ENCODE measurements around the gene YAF2. TPM values are rescaled to one million over a fixed set of nuclear protein-coding genes. Genes with fewer than 3 reads are reported as not detected.
"Not testable (repeated sequence)": the region's sequence is repeated elsewhere in the genome, so short reads cannot be mapped to it uniquely, and the experiment has no call there.

YAF2 gene
- total RNA-seq, 1 donor from 2014 or later: 30.5 TPM

DNA sequence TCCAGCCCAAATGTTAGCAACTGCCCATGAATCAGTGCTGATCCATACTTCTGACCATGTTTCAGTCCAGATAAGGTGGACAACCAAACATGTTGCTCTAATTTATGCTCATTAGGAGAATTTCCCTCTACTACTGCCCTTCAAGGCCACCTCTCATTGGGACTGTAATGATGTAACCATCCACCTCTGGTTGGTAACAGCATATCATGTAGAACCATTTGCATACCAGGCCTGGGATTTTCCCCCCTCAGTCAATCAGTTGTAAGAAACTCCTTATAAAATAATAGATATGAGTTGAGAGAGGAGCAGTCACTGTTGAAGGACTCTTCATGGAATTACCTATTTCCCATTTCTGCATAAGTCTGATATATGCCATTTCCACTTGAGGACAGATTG is 17.8 kb upstream of the YAF2 start:
- Mint-ChIP-seq H3K4me3 (ENCODE audit: low read depth) (no peak overlapping the region), H3K27me3 (peaks cover 7% of the 10 kb centered on the region), H3K36me3 (ENCODE audit: insufficient read depth) (no peaks in the 10 kb centered on the region), H3K9me3 (ENCODE audit: low read depth) (peaks cover 13% of the 10 kb centered on the region), H3K4me1 (ENCODE audit: low read depth) (no peaks in the 10 kb centered on the region), H3K27ac (no peak overlapping the region)
- TF ChIP-seq, protein P1, sequence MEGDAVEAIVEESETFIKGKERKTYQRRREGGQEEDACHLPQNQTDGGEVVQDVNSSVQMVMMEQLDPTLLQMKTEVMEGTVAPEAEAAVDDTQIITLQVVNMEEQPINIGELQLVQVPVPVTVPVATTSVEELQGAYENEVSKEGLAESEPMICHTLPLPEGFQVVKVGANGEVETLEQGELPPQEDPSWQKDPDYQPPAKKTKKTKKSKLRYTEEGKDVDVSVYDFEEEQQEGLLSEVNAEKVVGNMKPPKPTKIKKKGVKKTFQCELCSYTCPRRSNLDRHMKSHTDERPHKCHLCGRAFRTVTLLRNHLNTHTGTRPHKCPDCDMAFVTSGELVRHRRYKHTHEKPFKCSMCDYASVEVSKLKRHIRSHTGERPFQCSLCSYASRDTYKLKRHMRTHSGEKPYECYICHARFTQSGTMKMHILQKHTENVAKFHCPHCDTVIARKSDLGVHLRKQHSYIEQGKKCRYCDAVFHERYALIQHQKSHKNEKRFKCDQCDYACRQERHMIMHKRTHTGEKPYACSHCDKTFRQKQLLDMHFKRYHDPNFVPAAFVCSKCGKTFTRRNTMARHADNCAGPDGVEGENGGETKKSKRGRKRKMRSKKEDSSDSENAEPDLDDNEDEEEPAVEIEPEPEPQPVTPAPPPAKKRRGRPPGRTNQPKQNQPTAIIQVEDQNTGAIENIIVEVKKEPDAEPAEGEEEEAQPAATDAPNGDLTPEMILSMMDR (IDR thresholded peaks at IDR 0.05; ENCODE audit: unreplicated experiment): no peak
- DNase-seq (ENCODE audit: low spot score, unreplicated experiment): no peak

GRCh38 chr12:42255221-42255865 is 17.3 kb upstream of the YAF2 start:
- DNase-seq (ENCODE audit: low spot score, unreplicated experiment): no peak
- TF ChIP-seq, protein P1 (IDR thresholded peaks at IDR 0.05; ENCODE audit: unreplicated experiment): no peak
- peaks cover 13% of the 10 kb centered on the region for H3K9me3 Mint-ChIP-seq (ENCODE audit: low read depth)
- H3K36me3 Mint-ChIP-seq (ENCODE audit: insufficient read depth): no peaks in the 10 kb centered on the region
- H3K27me3 Mint-ChIP-seq: peaks cover 11% of the 10 kb centered on the region
- H3K4me3 Mint-ChIP-seq (ENCODE audit: low read depth): no peak overlapping the region
- H3K27ac Mint-ChIP-seq: no peak overlapping the region
- no peaks in the 10 kb centered on the region for H3K4me1 Mint-ChIP-seq (ENCODE audit: low read depth)

DNA sequence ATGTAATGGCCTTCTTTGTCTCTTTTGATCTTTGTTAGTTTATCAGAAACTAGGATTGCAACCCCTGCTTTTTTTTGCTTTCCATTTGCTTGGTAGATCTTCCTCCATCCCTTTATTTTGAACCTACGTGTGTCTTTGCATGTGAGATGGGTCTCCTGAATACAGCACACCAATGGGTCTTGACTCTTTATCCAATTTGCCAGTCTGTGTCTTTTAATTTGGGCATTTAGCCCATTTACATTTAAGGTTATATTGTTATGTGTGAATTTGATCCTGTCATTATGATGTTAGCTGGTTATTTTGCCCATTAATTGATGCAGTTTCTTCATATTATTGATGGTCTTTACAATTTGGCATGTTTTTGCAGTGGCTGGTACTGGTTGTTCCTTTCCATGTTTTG is 14.6 kb upstream of the YAF2 start:
- H3K4me1 Mint-ChIP-seq (ENCODE audit: low read depth); DNase-seq (ENCODE audit: low spot score, unreplicated experiment); H3K27ac Mint-ChIP-seq; H3K36me3 Mint-ChIP-seq (ENCODE audit: insufficient read depth); H3K4me3 Mint-ChIP-seq (ENCODE audit: low read depth): not testable (repeated sequence)
- Mint-ChIP-seq H3K9me3 (ENCODE audit: low read depth) (peaks cover 13% of the 10 kb centered on the region), H3K27me3 (peaks cover 11% of the 10 kb centered on the region)

DNA sequence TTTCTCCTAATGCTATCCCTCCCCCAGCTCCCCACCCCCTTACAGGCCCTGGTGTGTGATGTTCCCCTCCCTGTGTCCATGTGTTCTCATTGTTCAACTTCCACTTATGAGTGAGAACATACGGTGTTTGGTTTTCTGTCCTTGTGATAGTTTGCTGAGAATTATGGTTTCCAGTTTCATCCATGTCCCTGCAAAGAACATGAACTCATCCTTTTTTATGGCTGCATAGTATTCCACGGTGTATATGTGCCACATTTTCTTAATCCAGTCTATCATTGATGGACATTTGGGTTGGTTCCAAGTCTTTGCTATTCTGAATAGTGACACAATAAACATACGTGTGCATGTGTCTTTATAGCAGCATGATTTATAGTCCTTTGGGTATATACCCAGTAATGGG is 11.0 kb upstream of the YAF2 start:
- H3K4me1 Mint-ChIP-seq (ENCODE audit: low read depth); DNase-seq (ENCODE audit: low spot score, unreplicated experiment); H3K27ac Mint-ChIP-seq; H3K4me3 Mint-ChIP-seq (ENCODE audit: low read depth); H3K9me3 Mint-ChIP-seq (ENCODE audit: low read depth); H3K36me3 Mint-ChIP-seq (ENCODE audit: insufficient read depth): not testable (repeated sequence)
- H3K27me3 Mint-ChIP-seq: peaks cover 15% of the 10 kb centered on the region

DNA sequence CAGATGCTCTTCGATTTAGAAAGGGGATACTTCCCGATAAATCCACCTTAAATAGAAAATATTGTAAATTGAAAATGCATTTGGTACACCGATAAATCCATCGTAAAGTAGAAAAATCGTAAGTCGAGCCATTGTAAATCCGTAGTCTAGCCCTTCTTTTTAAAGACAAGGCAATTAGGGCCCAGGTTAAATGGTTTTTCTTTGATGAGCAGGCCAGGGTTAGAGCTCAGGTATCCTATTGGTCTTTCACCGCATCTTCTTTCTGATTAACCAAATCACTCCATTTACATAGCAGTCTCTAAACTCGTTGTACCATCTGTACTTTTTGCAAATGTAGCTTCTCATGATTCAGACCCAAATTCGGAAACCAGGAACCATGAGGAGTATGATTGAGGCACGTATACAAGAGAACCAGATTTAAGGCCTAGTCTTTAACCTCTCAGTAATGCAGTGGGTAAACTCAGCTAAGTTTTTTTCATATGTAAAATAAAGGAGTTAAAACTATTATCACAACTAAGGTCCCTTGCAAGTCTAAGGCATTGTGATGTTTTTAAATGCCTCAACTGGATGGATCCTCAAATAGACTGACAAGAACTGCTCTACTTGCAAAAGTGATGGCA is 2.2 kb upstream of the YAF2 start:
- peaks cover 14% of the 10 kb centered on the region for H3K4me1 Mint-ChIP-seq (ENCODE audit: low read depth)
- peaks cover 3% of the 10 kb centered on the region for H3K27me3 Mint-ChIP-seq
- H3K36me3 Mint-ChIP-seq (ENCODE audit: insufficient read depth): peaks cover 1% of the 10 kb centered on the region
- H3K27ac Mint-ChIP-seq: no peak overlapping the region
- DNase-seq (ENCODE audit: low spot score, unreplicated experiment): no peak
- H3K4me3 Mint-ChIP-seq (ENCODE audit: low read depth): no peak overlapping the region
- H3K9me3 Mint-ChIP-seq (ENCODE audit: low read depth): no peaks in the 10 kb centered on the region
- TF ChIP-seq, protein P1 (IDR thresholded peaks at IDR 0.05; ENCODE audit: unreplicated experiment): no peak

DNA sequence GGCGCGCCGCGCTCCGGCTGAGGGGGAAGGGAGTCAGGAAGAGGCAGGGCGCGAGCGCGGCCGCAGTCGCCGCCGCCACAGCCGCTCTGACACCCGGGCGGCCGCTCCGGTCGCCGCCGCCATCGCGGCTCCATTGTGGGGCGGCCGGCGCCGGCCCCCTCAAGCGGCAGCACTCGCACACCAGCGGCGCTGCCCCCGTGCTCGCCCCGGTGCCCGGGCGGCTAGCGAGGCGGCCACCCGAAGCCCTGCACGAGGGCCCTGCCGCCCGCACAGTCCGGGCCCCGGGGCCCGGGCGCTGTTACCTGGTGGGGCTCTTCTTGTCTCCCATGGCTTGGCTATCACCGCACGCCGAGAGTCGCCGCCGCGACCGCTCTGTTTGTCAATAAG is 202 bp downstream of the YAF2 start:
- H3K9me3 Mint-ChIP-seq (ENCODE audit: low read depth): no peaks in the 10 kb centered on the region
- TF ChIP-seq, protein P1 (IDR thresholded peaks at IDR 0.05; ENCODE audit: unreplicated experiment): no peak
- H3K4me3 Mint-ChIP-seq (ENCODE audit: low read depth): peak overlapping the region; percentile 89
- H3K36me3 Mint-ChIP-seq (ENCODE audit: insufficient read depth): peaks cover 5% of the 10 kb centered on the region
- peak overlapping the region; percentile 87 for H3K27ac Mint-ChIP-seq
- H3K4me1 Mint-ChIP-seq (ENCODE audit: low read depth): peaks cover 18% of the 10 kb centered on the region
- no peak for DNase-seq (ENCODE audit: low spot score, unreplicated experiment)
- peaks cover 3% of the 10 kb centered on the region for H3K27me3 Mint-ChIP-seq

Data from progenitor cell of endocrine pancreas (in vitro differentiated cells).